ENCODE results near the gene LMF1.

The LMF1 gene

GRCh38 chr16:931626-932500, 38.9 kb downstream of the LMF1 start:
- TF ChIP-seq, protein P1, sequence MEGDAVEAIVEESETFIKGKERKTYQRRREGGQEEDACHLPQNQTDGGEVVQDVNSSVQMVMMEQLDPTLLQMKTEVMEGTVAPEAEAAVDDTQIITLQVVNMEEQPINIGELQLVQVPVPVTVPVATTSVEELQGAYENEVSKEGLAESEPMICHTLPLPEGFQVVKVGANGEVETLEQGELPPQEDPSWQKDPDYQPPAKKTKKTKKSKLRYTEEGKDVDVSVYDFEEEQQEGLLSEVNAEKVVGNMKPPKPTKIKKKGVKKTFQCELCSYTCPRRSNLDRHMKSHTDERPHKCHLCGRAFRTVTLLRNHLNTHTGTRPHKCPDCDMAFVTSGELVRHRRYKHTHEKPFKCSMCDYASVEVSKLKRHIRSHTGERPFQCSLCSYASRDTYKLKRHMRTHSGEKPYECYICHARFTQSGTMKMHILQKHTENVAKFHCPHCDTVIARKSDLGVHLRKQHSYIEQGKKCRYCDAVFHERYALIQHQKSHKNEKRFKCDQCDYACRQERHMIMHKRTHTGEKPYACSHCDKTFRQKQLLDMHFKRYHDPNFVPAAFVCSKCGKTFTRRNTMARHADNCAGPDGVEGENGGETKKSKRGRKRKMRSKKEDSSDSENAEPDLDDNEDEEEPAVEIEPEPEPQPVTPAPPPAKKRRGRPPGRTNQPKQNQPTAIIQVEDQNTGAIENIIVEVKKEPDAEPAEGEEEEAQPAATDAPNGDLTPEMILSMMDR (IDR thresholded peaks at IDR 0.05; ENCODE audit: borderline replicate concordance, insufficient read depth, low read depth, low read length) = no peak

GRCh38 chr16:931171-931570, 39.6 kb downstream of the LMF1 start:
- H3K4me3 ChIP-seq (ENCODE audit: low read depth, low read length) = no peak overlapping the region
- TF ChIP-seq, protein P1 (IDR thresholded peaks at IDR 0.05; ENCODE audit: borderline replicate concordance, insufficient read depth, low read depth, low read length) = no peak

More at GRCh38 chr16:931626-932500, 38.9 kb downstream of the LMF1 start:
- H3K4me3 ChIP-seq (ENCODE audit: low read depth, low read length) = no peak overlapping the region

GRCh38 chr16:930511-930910, 40.3 kb downstream of the LMF1 start:
- TF ChIP-seq, protein P1 (IDR thresholded peaks at IDR 0.05; ENCODE audit: borderline replicate concordance, insufficient read depth, low read depth, low read length) = no peak
- no peak overlapping the region for H3K4me3 ChIP-seq (ENCODE audit: low read depth, low read length)

DNA sequence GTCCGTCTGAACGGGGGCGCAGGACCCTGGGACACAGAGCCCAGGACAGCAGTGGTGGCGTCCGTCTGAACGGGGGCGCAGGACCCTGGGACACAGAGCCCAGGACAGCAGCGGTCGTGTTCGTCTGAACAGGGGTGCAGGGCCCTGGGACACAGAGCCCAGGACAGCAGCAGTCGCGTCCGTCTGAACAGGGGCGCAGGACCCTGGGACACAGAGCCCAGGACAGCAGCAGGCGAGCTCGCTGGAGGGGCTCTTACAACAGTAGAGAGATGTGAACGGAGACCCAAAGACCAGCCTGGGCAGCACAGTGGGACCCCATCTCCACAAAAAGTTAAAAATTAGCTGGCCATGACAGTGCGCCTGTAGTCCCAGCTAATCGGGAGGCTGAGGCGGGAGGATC, 40.7 kb downstream of the LMF1 start:
- no peak overlapping the region for H3K4me3 ChIP-seq (ENCODE audit: low read depth, low read length)
- TF ChIP-seq, protein P1 (IDR thresholded peaks at IDR 0.05; ENCODE audit: borderline replicate concordance, insufficient read depth, low read depth, low read length) = no peak

GRCh38 chr16:929227-930073, 41.3 kb downstream of the LMF1 start:
- no peak overlapping the region for H3K4me3 ChIP-seq (ENCODE audit: low read depth, low read length)
- TF ChIP-seq, protein P1 (IDR thresholded peaks at IDR 0.05; ENCODE audit: borderline replicate concordance, insufficient read depth, low read depth, low read length) = no peak

DNA sequence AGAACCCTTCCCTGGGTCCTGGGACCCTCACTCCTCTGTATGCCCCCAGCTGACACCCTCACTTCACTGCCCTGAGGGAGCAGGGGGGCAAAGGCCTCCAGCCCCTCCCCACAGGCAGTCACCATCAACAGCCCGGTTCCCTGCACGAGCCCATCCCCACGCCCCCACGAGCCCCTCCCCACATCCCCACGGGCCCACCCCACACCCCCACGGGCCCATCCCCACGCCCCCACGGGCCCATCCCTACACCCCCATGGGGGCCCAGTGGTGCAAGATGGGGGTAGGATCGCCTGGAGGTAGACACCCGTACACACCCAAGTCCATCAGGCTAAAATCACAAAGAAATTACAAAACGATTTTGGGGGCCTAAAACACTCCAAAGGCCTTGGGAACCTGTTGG, 42.3 kb downstream of the LMF1 start:
- H3K4me3 ChIP-seq (ENCODE audit: low read depth, low read length) = no peak overlapping the region
- TF ChIP-seq, protein P1 (IDR thresholded peaks at IDR 0.05; ENCODE audit: borderline replicate concordance, insufficient read depth, low read depth, low read length) = no peak

Measured in GM12875 (cell line).